Endothelial cell of umbilical vein (primary cell): Measurements from ENCODE around the gene ZCCHC14. TPM values are rescaled to one million over a fixed set of nuclear protein-coding genes. Genes with fewer than 3 reads are reported as not detected.
"Not testable (repeated sequence)": the region's sequence is repeated elsewhere in the genome, so short reads cannot be mapped to it uniquely, and the experiment has no call there.

Experiments
- BruUV-seq: library from RNA; stranded (reverse); fragments of 400-500 nt; replicated peaks from 2 replicates; lab custom pipeline; 2021; lab: Mats Ljungman, UMichigan
- CTCF ChIA-PET: fragments of 300-600, 350-600 bp; sonication (Branson Sonifier 250); formaldehyde crosslinking; loops from one replicate; lab custom pipeline; 2021; ENCODE audit warnings: antibody characterized with exemption, inconsistent platforms; lab: Charles Lee
- POLR2A ChIA-PET: fragments of 300-600, 350-600 bp; sonication (Branson Sonifier 250); formaldehyde crosslinking; loops from one replicate; lab custom pipeline; 2021; ENCODE audit warnings: antibody characterized with exemption, inconsistent platforms; lab: Charles Lee
- DNase-seq: peaks from one replicate; pipeline ENCODE4 v3.0.0-alpha.2; 2011; ENCODE audit warnings: low read depth, low spot score
- FAIRE-seq: peaks from 2 replicates; lab custom pipeline; 2011; peaks lifted over from hg19 to GRCh38; lab: Jason Lieb, UNC
- H2AFZ ChIP-seq: 2 replicates; pipeline ENCODE4 v1.6.0; 2012; ENCODE audit warnings: low read depth, low read length, control low read depth, inconsistent platforms
- H3K27ac ChIP-seq: 2 replicates; pipeline ENCODE4 v1.5.1; 2011; ENCODE audit warnings: low read depth, mild to moderate bottlenecking, control low read depth, low read length, moderate library complexity; ENCODE audit not compliant: insufficient read depth
- H3K27me3 ChIP-seq, 2 experiments: 2 replicates each; pipeline versions ENCODE4 v1.6.0 to v1.6.1; 2011; ENCODE audit warnings: low read length in 2 of 2, mixed read lengths in 1 of 2; ENCODE audit not compliant: control insufficient read depth in 2 of 2, insufficient read depth in 2 of 2
- H3K36me3 ChIP-seq, 2 experiments: 2 replicates in 1 of 2; 3 replicates in 1 of 2; pipeline ENCODE4 v1.5.1; 2011; ENCODE audit warnings: low read length in 2 of 2, mild to moderate bottlenecking in 1 of 2, moderate library complexity in 1 of 2; ENCODE audit not compliant: control insufficient read depth in 2 of 2, insufficient read depth in 2 of 2; ENCODE audit errors: extremely low read depth in 1 of 2
- H3K4me1 ChIP-seq: 3 replicates; pipeline ENCODE4 v1.5.1; 2011; ENCODE audit warnings: mild to moderate bottlenecking, low read length; ENCODE audit not compliant: control insufficient read depth, insufficient read depth; ENCODE audit errors: extremely low read depth
- H3K4me2 ChIP-seq: 2 replicates; pipeline ENCODE4 v1.6.1; 2011; ENCODE audit warnings: low read length, control low read depth, mixed read lengths; ENCODE audit not compliant: insufficient read depth
- H3K4me3 ChIP-seq, 3 experiments: fragments of 200-600 bp in 1 of 3; sonication (generic), shearing (Covaris generic) in 1 of 3; replicated peaks in 1 of 3; 2 replicates each; pipeline ENCODE4 v1.5.1; 2011 to 2016; ENCODE audit warnings: control low read depth in 3 of 3, low read length in 3 of 3, mild to moderate bottlenecking in 2 of 3, inconsistent platforms in 1 of 3, low read depth in 1 of 3, moderate library complexity in 1 of 3; ENCODE audit not compliant: insufficient read depth in 1 of 3
- H3K79me2 ChIP-seq: 2 replicates; pipeline ENCODE4 v1.6.0; 2012; ENCODE audit warnings: low read length, inconsistent platforms; ENCODE audit not compliant: control insufficient read depth, insufficient read depth
- H3K9ac ChIP-seq: replicated peaks from 2 replicates; pipeline ENCODE3; 2011; ENCODE audit warnings: low read length, control low read depth; ENCODE audit not compliant: insufficient read depth; ENCODE audit errors: extremely low read depth
- H3K9me1 ChIP-seq: replicated peaks from 3 replicates; pipeline ENCODE4 v1.6.0; 2011; ENCODE audit warnings: mild to moderate bottlenecking, low read length; ENCODE audit not compliant: control insufficient read depth, insufficient read depth; ENCODE audit errors: extremely low read depth
- H3K9me3 ChIP-seq: replicated peaks from 2 replicates; pipeline ENCODE4 v1.5.1; 2012; ENCODE audit warnings: low read length, inconsistent platforms; ENCODE audit not compliant: control insufficient read depth, insufficient read depth
- H4K20me1 ChIP-seq: replicated peaks from 2 replicates; pipeline ENCODE3; 2011; ENCODE audit warnings: mild to moderate bottlenecking, low read length; ENCODE audit not compliant: control insufficient read depth, insufficient read depth; ENCODE audit errors: extremely low read depth
- CTCF ChIP-seq, 2 donors: IDR thresholded peaks; 1 replicate in 1 of 2; 2 replicates in 1 of 2; pipeline ENCODE4 v1.5.1; 2011; ENCODE audit warnings: low read length in 2 of 2, mild to moderate bottlenecking in 2 of 2, moderate library complexity in 2 of 2, control low read depth in 1 of 2, inconsistent platforms in 1 of 2, low read depth in 1 of 2; ENCODE audit not compliant: insufficient read depth in 1 of 2; ENCODE audit errors: extremely low read depth in 1 of 2
- EZH2 ChIP-seq: IDR thresholded peaks from 2 replicates; pipeline ENCODE4 v1.6.1; 2012; ENCODE audit warnings: borderline replicate concordance, low read depth, mild to moderate bottlenecking, moderate library complexity, low read length, inconsistent platforms; ENCODE audit not compliant: severe bottlenecking
- FOS ChIP-seq: IDR thresholded peaks from 2 replicates; pipeline ENCODE4 v1.6.1; 2011; ENCODE audit warnings: mild to moderate bottlenecking, low read length, moderate library complexity, borderline replicate concordance; ENCODE audit not compliant: insufficient read depth
- GATA2 ChIP-seq: IDR thresholded peaks from 2 replicates; pipeline ENCODE4 v1.7.0; 2011; ENCODE audit warnings: low read depth, mild to moderate bottlenecking, moderate library complexity, mixed read lengths, low read length; ENCODE audit not compliant: insufficient read length, insufficient read depth
- JUN ChIP-seq: IDR thresholded peaks from 2 replicates; pipeline ENCODE4 v1.6.1; 2011; ENCODE audit warnings: borderline replicate concordance, low read depth; ENCODE audit not compliant: insufficient read length, insufficient read depth
- MAX ChIP-seq: IDR thresholded peaks from 2 replicates; pipeline ENCODE4 v1.6.1; 2011; ENCODE audit not compliant: insufficient read depth, insufficient read length
- MYC ChIP-seq: IDR thresholded peaks from one replicate; pipeline ENCODE4 v1.6.1; 2011; ENCODE audit warnings: mild to moderate bottlenecking, low read depth, low read length
- POLR2A ChIP-seq: IDR thresholded peaks from 2 replicates; pipeline ENCODE4 v1.6.1; 2012; ENCODE audit warnings: low read depth, mild to moderate bottlenecking, control low read depth, low read length
- POLR2AphosphoS5 ChIP-seq: IDR thresholded peaks from 2 replicates; pipeline ENCODE4 v1.6.1; 2012; ENCODE audit warnings: low read depth, mild to moderate bottlenecking, control low read depth, low read length, moderate library complexity; ENCODE audit not compliant: insufficient read depth
- dilution Hi-C: fragments of 300-500 bp; cut with MboI; formaldehyde crosslinking; loops from one replicate; pipeline ENCODE4 v1.15.0; 2019; ENCODE audit warnings: low sequenced_read_pairs; ENCODE audit not compliant: extremely low pct_ligation_motif_present
- intact Hi-C: fragments of 100-400 bp; cut with micrococcal nuclease; formaldehyde crosslinking; loops from one replicate; pipeline ENCODE4 v1.10.0; 2022
- polyA plus RNA-seq, 4 experiments: library from polyadenylated mRNA; depleted of rRNA in 3 of 4; stranded (reverse) in 3 of 4; unstranded in 1 of 4; fragments of >200 nt; gene quantifications; 2 replicates each; pipeline versions ENCODE4 v1.2.1 to v1.2.3, GENCODE V29; 2011 to 2012; ENCODE audit warnings: missing spikeins in 1 of 4
- total RNA-seq: library from RNA; stranded (reverse); gene quantifications from 2 replicates; pipeline ENCODE4 v1.2.3, GENCODE V29; 2021

The ZCCHC14 gene
- total and polyA plus RNA-seq, 2 donors (not counting 3 experiments of a cell fraction or from before 2014, with no cell fraction given) = 9.5 to 30.9 TPM

- H2AFZ ChIP-seq, H4K20me1 ChIP-seq, H3K9ac ChIP-seq, BruUV-seq, H3K27me3 ChIP-seq, CTCF ChIA-PET, H3K9me3 ChIP-seq, H3K27ac ChIP-seq, DNase-seq, H3K36me3 ChIP-seq, H3K4me3 ChIP-seq, H3K9me1 ChIP-seq, intact Hi-C loops, H3K4me2 ChIP-seq, FAIRE-seq, dilution Hi-C loops: not testable (repeated sequence)
- Histone ChIP-seq H3K4me1 (peaks cover 28% of the 10 kb centered on the region), H3K79me2 (peaks cover 64% of the 10 kb centered on the region)
- POLR2A ChIA-PET = interaction anchor here (0.6 kb wide), 1 partner anchor 15 kb away, joined by 4 read pairs; no protein-coding TSS in a partner anchor
Observed at GRCh38 chr16:87379312-87379752, 113.5 kb downstream of the ZCCHC14 start.

GRCh38 chr16:87376660-87377059 lies 116.2 kb downstream of the ZCCHC14 start:
- Histone ChIP-seq H3K9me3 (no peaks in the 10 kb centered on the region), H3K27me3 (no peaks in the 10 kb centered on the region), H4K20me1 (no peaks in the 10 kb centered on the region), H3K4me1 (peaks cover 21% of the 10 kb centered on the region), H3K36me3 (no peaks in the 10 kb centered on the region), H3K27ac (peak overlapping the region; percentile 56), H3K4me2 (no peak overlapping the region), H3K9me1 (no peaks in the 10 kb centered on the region), H3K79me2 (peaks cover 66% of the 10 kb centered on the region), H3K9ac (no peak overlapping the region), H3K4me3 (no peak overlapping the region), H2AFZ (no peak overlapping the region)
- dilution Hi-C loops = no loop called here
- ChIA-PET POLR2A (no interaction called here), CTCF (interaction anchor here (1.4 kb wide), 1 partner anchor 59 kb away, joined by 5 read pairs; the partner anchor contains the start of gene C16orf95)
- TF ChIP-seq CTCF (IDR thresholded peaks at IDR 0.05; ENCODE audit: extremely low read depth in 1 of 2, insufficient read depth in 1 of 2, low read depth in 1 of 2, low read length in 2 of 2) (no peak), POLR2A (no peak), EZH2 (no peak), MAX (no peak), FOS (no peak), POLR2AphosphoS5 (no peak), GATA2 (no peak), JUN (no peak), MYC (no peak)
- intact Hi-C loops = no loop called here
- no TSS peak for BruUV-seq
- no peak for DNase-seq
- no peak for FAIRE-seq
